CD4-positive, alpha-beta T cell treated with Interleukin-15 for 1 hour (primary cell): ENCODE data around the gene TTC7B.

Experiments used
- DNase-seq: peaks from one replicate; pipeline ENCODE4 v3.0.0-alpha.2; 2020

TTC7B gene

DNA sequence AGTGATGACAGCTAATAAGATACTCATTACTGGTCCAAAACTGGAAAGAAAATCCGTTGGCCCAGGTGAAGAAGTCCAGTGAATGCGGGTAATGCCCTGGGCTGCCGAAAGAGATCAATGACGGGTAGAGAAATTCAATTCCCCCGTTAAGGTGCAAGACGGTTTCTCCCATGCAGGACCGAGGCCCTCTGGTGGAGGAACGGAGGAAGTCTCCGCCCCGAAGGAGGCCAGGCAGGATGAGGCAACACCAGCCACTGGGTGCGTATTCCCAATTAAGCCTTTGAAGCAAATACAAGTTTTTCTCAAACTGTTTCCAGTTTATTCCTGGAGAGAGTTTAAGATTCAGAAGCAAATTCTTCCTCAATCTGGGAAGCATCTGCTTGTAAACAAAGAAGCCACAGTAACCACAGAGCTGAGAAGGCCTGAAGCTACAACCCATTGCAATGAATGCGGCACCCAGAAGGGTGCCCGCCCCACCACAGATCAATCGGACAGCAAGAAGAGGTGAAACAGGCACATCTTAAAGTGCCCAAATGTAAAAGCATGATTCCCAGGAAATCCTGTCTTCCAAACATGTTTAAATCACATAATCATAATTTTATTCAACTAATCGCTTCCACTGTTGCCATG, 118.5 kb downstream of the TTC7B start:
- peak; percentile 74 for DNase-seq

DNA sequence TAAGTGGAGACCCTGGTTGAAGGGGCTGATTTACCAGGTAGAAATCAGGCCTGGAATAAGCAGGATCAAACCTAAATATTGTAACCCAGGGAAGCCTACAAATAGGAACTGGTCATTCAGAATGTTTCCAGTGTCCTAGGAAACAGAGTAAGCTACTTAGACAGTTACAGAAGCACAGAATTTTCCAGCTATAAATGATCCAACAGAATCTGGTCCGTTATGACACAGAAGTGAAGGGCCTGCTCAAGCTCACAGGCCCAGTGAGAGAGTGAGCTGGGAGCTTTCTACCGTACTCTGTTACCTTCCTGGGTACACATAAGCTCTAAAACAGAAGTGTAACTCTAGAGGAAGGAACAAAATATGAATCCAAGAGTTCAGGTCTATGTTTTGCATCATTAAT, 119.1 kb downstream of the TTC7B start:
- DNase-seq = no peak

DNA sequence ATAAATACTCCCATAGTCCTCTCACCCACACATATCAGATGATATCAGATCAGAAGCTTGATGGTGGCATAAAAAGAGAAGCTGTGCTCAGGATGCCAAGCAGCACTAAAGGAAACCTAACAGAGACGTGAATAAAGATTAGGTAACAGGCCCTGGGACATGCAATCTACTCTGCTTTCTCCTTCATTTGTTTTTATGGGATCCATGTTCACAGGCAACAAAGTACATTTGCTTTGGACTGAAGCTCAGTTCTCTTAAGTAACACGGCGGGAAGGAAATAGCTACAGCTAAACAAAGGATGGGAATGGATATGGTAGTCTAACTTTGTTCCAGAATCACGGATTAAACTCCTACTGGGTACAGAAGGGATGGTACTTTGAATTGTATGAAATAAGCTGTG, 119.5 kb downstream of the TTC7B start:
- DNase-seq = no peak

DNA sequence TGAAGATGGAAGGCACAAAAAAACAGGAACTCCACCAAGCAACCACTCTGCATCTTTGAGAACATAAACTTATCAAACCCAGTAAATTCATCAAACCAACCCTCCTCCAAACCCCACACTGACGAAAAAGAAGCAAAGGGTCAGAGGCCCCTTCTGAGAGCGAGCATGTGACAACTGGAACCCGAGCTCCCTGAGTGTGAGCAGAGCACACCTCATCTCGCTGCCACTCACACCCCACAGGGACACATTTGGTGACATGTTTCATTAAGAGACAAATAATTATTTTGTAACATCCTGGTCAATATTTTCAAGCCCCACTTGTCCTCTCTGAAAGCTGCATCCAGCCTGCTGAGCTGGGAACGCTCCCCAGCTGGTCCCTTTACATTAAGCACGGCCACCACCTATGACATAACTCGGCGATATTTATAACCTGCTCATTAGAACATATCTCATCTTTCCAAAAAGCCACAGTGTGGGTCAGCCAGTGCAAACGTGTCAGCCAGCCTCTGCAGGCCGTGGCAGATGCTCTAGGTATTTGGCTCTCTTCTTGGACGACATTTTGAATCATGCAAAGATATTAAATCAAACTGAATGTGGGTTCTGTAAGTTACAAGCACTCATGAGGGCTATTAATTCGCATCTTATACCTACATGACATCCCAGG, 120.1 kb downstream of the TTC7B start:
- no peak for DNase-seq

DNA sequence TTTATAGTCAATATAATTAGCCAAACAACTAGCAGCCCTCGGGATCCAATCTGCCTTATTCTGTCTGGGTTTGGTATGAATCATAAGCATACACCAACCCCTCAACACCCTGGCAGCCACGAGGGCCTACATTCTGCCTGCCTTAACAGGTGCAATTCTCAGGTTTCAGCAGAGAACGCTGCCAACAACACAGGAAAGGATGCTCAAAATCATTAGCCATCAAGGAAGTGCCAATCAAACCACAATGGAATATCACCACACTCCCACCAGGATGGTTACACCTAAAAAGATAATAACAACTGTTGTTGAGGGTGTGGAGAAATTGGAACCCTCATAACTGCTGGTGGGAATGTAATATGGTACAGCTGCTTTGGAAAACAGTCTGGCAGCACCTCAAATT, 122.8 kb downstream of the TTC7B start:
- no peak for DNase-seq

DNA sequence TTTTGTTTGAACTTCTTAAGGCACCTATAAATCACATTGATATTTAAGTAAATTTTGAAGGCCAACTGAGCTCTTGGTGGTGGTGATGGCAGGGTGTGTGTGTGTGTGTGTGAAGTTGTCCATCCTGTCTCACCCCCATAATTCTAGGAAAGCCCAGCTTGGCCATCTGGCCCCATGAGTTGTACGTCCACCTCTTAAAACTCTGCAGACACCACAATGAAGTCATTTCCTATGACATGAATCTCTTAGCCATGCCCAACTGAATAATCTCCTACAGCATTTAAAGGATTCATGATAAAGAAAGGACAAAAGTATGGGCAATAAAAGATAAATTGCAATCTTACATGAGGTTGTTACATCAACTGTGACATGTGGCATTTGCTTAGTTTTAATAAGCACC, 123.4 kb downstream of the TTC7B start:
- no peak for DNase-seq

DNA sequence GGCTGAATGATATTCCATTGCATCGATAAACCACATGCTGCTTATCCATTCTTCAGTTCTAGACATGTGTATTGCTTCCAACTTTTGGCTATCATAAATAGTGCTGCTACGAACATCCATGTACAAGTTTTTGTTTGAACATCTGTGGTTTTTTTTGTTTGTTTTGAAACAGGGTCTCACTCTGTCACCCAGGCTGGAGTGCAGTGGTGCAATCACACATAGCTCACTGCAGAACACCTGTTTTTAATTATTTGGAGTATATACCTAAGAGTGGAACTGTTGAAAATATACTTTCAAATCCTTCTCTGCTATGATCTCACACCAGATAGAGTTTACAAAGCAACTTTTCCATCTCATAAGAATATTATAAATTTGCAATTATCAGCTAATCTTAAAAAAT, 124.2 kb downstream of the TTC7B start:
- no peak for DNase-seq

DNA sequence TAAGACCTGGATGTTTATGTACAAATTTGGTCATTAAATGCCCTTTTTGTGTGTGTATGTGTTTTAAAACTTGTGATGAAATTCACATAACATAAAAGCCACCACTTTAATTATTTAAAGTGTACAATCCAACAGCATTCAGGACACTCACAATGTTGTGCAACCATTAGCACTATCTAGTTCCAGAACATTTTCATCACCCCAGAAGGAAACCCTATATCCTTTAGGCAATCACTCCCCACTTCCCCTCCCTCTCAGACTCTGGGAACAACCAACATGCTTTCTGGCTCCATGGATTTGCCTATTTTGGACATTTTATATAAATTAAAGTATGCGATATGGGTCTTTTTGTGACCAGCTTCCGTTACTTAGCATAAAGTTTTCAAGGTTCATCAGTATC, 124.6 kb downstream of the TTC7B start:
- DNase-seq = no peak

DNA sequence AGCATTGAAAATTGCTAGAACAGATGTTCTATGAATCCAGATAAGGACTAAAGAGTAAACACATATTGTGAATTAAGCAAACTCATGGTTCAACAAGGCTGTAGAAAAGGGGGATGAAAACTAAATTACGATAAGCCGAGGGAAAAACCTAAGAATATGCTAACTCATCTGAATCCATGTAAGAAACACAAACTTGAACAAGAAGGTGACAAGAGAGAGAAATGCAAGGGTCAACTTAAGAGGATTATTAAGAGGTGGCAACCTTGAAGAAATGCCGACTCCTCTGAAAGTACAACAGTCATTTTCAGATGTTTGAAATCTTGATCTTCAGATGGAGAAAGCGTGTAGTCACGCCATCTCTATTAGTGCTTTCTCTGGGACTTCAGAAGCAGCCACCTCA, 128.6 kb downstream of the TTC7B start:
- DNase-seq = no peak

DNA sequence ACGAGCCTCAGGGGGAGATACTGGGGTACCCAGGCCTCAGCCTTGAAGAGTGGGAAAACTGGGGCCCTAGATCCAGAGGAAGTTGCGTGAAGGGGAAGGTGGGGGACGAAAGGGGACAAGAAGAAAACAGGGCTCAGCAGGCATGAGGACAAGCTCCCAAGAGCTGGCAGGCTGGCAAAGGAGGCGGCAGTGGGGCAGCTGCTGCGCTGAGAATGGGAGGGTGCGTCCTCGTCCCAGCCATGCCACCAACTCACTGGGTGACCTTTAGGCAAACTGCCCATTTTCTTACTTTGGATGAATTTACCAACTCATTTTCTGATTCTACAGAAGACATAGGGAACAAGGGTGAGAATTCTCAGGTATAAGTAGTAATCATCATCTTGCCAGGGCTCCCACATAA, 133.6 kb downstream of the TTC7B start:
- DNase-seq = no peak

DNA sequence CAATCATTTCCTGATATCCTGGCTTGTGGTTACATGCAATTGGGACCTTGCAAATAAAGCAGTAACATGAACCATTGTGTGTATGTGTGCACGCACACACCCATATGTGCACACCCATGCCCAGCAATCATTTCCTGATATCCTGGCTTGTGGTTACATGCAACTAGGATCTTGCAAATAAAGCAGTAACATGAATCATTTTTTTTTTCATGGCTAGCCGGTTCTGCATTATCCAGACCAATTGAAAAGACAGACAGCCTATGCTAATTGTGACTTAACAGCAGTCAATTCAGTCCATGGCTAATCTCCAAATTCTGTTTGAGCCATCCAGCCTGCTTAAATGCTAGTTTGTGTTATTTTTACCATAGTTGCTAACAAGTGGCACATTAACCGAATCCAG, 134.3 kb downstream of the TTC7B start:
- no peak for DNase-seq

DNA sequence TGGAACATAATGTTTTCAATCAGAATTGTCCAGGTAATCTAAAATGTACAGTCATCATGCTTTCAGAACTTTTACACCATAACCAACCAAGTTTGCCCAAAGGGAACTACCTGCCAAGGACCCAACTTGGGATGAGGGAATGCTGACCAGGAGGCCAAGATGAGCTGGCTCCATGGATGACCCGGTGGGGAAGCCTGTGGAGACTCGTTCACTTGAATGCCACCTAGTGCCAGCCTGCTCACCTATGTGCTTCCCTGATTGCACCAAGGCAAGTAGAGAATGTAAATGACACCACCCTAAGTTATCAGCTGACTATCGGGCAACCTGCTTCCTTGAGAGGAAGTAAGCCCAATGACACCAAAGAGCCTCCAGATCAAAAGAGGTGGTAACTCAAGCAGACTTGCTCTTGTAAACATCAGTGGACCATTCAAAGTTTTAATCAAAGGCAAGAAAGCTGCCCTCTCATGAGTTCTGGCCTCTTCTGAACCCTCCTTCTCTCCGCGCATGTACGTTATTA, 137.3 kb downstream of the TTC7B start:
- DNase-seq = no peak

DNA sequence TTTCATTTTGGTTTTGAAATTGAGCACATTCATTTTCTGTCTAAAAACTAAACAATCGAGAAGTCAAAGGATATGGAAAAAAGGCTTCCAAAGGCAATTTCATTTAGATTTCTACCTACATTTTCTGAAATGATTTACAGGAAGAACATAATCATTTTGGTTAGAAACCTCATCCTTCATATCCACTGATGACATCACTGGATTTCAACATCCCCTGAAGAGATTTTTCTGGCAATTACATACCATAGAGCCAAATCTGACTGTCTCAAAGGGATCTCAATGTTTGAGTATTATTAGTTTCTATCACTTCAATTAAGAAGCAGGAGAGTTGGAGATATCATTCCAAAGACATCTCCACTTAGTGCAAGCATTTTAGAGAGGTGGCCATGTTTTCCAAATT, 137.8 kb downstream of the TTC7B start:
- no peak for DNase-seq

DNA sequence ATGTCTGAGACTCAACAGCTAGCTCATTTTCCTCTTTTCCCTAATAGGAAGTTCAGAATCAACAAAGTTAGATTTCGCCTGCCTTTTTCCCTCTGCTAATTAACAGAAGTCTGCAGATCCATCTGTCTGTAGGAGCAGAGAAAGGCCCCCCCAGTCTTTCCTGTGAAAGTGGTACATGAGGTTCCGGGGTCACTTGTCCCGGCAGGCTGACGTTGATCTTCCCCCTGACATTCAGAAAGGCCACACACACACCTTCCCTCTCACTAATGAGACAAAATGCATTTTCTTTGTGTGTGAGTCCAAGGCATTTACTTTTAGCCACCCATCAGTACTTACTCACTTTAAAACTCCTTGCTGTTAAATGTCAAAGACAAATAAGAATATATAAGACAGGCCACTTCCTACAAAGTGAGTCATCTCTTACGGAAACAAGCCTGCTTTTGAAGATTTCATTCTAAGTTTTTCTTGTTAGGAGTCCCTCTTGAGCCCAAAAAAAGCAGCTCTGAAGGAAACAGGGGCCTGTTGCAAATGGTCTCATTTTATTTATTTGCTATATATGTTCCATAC, 138.7 kb downstream of the TTC7B start:
- no peak for DNase-seq

DNA sequence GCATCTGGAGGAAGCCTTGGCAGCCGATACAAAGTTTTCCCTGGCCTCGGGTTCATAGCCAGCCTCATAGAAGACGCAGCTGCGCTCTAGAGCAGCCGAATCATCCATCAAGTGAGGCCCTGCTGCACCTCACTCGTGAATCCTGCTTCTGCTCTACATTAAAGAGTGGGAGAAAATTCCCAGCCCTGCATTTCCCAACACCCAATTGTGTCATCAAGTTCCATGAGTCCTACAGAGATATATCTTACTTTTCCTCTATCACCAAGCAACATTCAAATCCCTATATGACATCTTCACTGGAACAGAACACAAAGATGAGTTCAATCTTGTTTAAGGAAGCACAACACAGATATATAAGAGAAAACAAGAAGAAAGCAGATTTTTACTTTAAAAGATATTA, 139.3 kb downstream of the TTC7B start:
- DNase-seq = no peak

DNA sequence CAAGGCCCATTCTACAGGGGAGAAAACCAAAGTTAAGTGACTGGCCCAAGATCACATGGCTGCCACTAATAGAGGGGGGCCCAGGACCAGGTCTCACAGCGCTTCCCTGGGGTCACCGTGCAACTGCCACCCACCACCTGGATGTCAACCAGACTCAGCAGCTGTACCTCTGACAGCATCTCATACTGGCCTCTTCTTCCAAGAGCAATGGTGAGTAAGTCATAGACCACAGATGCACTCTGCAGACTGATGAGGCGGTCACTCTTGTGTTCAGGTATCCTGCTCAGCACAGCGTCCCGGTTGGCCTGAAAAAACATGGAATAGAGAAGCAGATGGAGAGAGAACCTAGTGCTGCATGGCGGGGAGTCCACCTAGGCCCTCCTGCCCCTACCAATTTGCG, 139.9 kb downstream of the TTC7B start:
- DNase-seq = no peak

DNA sequence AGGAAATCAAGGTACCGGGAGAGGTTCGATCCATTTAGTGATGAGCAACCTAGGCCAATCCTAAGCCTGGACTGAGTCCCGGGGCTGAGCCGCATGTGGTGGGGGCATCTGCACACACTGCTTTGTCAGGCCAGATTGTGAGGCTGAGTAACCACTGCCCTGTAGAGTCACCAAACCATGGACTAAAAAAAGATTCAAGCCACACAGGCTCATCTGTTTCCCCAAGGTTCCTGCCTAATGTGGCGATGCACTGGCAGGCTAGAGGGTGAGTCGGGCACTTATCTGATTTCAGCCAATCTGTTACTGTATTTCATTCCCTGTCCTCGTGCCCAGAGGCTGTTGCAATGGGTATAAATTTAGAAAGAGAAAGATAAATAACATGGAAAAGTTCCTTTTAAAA, 140.8 kb downstream of the TTC7B start:
- no peak for DNase-seq

DNA sequence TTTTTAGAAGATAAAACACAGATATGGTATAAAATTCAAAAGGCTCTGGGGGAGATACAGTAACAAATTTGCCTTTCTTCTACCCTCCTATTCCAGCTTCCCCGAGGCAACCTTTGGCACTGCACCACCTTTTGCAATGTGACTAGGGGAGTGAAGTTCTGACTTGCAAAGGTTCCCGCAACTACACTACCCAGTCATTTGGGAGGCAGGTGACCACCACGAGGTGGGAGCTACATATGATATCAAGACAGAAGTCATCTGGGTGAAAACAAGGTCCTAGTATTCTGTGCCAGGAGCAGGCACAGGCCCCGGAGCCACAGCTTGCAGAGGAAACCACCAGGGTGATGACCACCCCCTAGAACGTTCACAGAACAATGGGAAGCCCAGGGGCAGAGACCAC, 141.5 kb downstream of the TTC7B start:
- DNase-seq = no peak

DNA sequence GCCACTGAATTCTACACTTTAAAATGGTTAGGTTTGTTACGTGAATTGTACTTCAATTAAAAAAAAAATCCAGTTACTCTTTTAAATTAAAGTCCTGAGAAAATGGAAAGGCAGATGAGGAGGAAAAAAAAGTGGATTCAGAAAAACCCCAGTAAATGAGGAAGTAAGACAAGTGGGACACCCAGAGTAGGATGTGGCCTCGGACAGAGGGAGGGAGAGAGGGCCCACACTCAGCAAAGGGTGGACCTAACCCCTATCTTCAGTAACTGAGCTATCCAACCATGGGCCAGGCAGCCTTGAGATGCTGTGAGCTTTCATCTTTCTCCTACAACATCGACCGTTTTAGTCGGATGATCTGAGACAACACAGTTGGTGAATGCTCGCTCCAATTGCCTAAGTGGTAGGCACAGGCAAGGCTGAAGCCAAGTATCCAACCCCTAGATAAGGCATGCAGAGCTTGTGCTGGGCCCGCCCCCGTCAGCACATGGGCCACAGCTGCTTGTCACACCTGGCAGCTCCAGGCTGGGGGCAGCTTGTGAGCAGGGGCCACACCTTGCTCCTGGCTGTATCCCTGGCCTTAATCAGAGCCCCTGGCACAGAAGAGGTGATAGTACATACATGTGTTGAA, 142.1 kb downstream of the TTC7B start:
- no peak for DNase-seq

DNA sequence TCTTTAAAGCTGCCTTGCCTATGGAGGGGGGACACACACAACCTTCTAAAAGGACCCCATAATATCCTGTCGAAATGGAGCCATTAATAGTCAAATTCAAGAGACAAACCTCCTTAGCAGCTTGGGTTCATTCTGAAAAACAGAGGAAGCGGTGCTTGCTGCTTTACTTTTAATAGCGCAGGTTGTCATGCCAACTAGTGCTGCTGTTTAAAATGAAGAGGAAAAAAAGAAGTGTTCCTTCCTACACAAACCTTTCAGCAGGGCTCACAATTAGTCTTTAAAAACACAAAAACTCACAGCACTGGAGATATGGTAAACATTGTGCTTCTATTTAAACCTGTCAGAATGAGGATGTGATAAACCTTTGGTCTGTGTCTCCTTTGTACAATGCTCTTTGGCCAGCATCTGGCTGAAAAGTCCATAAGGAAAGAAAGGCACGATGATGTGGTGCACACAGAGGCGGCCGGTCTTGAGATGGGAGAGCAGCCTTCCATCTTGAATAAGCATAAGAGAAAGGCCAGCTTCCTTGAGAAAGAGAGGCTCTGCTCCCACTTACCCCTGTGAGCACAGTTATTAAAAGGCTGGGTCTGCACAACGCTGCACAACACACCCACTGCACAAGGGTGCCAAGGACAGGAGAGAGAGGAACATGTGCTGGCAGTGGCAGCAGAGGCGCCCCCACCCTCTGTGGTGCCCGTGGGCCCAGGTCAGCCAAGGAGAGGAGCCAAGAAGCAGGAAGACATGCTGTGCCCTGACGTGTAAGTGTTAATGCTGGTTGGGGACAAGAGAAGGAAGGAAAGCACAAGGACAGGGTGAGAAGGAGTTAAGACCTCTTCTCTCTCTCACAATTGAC, 144.6 kb downstream of the TTC7B start:
- no peak for DNase-seq

DNA sequence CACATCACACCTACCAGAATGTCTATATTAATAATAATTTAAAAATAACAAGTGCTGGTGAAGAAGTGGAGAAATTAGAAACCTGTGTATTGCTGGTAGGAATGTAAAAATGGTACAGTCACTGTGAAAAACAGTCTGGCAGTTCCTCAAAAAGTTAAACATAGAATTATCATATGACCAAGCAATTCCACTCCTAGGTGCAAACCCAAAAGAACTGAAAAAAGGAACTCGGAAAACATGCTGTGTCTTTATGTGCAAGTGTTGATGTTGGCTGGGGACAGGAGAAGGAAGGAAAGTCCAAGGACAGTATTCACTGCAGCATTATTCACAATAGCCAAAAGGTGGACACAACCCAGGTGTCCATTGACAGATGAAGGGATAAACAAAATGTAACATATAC, 146.5 kb downstream of the TTC7B start:
- DNase-seq = no peak

DNA sequence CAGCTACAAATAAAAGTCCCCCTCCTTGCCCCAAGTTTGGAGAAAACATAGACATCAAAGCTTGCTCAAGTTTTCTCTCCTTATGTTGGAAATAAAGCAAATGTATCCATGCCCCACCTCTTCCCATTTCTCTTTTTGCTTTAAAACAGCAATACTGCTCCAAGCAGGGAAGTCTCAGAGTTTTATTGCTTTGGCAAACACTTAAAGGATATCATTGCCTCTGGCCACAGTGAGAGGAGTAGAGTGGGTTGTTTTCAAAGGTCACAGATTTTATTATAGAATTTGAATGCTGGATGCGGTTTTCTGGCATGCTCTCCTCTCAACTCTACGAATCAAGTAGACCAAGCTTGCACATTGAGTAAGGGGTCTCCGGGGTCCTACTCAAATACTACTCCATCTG, 149.7 kb downstream of the TTC7B start:
- no peak for DNase-seq

DNA sequence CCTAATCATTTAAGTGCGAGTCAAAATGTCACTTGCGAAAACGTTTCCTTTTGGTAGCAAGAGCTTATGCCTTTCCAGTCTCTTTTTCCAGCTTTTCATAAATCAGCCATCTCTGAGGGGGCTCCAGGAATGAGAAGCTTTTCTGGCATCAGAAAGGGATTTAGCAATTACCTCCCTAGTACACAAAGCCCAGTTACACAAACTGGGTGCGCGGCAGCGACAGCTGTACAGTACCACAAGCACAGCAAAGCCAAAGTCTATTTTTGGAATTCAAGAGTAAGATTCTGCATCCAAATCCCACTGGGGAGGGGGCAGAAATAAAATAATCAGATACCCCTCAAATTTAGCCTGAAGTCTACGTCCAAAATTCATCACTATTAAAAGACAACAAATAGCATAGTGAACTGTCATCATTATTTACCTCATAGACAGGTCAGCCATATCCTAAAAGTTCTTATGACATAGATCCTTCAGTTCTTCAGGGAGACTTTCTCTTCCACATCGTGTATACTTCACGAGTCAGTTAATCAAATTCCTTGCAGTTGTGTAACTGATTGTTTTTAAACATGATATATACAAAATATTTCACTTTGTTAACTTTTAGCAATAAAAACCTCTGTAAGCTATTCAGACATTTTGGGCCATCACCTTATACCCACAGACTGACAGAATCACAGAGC, 150.8 kb downstream of the TTC7B start:
- DNase-seq = no peak
